ENCODE results near the gene MRPL41.
"Not testable (repeated sequence)": the region's sequence is repeated elsewhere in the genome, so short reads cannot be mapped to it uniquely, and the experiment has no call there.

MRPL41 gene

DNA sequence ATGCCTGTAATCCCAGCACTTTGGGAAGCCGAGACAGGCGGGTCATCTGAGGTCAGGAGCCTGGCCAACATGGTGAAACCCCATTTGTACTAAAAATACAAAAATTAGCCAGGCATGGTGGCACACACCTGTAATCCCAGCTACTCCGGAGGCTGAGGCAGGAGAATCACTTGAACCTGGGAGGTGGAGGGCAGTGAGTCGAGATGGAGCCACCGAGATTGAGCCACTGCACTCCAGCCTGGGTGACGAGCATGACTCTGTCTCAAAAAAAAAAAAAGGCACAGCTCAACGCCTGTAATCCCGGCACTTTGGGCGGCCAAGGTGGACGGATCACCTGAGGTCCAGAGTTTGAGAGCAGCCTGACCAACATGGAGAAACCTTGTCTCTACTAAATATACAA is 2.0 kb downstream of the MRPL41 start:
- H3K4me3 ChIP-seq; H3K27me3 ChIP-seq (ENCODE audit: low read depth); DNase-seq (ENCODE audit: low spot score in 2 of 2); H3K9me3 ChIP-seq; in situ Hi-C loops (cut with MboI; ENCODE audit: low sequenced_read_pairs); H3K4me1 ChIP-seq: not testable (repeated sequence)
- peaks cover 45% of the 10 kb centered on the region for H3K36me3 ChIP-seq (replicated peaks)

DNA sequence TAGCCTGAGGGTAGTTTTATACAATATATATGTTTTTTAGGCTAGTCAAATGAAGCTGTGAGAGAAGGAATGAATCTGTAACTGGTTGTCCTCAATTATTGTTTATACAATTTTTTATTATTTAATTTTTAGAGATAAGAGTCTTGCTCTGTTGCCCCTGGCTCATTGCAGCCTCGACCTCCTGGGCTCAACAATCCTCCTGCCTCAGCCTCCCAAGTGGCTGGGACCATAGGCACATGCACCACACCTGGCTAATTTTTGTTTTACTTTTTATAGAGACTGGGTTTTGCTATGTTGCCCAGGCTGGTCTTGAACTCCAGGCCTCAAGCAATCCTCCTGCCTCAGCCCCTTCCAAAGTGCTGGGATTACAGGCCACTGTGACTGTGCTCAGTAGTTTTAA is 2.7 kb downstream of the MRPL41 start:
- in situ Hi-C loops (cut with MboI; ENCODE audit: low sequenced_read_pairs): no loop called here
- H3K27me3 ChIP-seq (ENCODE audit: low read depth): no peaks in the 10 kb centered on the region
- no peak overlapping the region for H3K4me3 ChIP-seq
- no peak for DNase-seq (ENCODE audit: low spot score in 2 of 2)
- H3K9me3 ChIP-seq: no peaks in the 10 kb centered on the region
- H3K4me1 ChIP-seq: peaks cover 4% of the 10 kb centered on the region
- H3K36me3 ChIP-seq (replicated peaks): peaks cover 45% of the 10 kb centered on the region

DNA sequence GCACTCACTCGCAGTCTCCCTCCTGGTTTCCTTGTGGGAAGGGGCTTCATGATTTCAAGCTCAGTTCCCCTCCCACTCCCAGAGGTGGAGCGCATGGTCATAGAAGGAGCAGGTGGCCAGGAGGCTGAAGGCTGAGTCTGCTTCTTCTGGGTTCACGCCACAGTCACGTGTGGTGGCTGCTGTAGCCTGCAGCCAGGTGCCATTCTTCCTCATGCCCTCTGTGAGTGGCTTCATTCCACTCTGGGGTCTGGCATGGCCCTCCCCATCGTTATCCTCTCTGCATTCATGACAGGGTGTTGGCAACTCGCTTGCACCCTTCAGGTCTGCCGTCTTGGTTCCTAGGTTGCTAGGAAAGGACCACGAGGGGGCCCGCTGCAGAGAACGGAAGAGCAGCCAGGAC is 3.5 kb downstream of the MRPL41 start:
- H3K27me3 ChIP-seq (ENCODE audit: low read depth): no peaks in the 10 kb centered on the region
- no peaks in the 10 kb centered on the region for H3K9me3 ChIP-seq
- in situ Hi-C loops (cut with MboI; ENCODE audit: low sequenced_read_pairs): no loop called here
- no peak overlapping the region for H3K4me3 ChIP-seq
- DNase-seq (ENCODE audit: low spot score in 2 of 2): no peak
- peaks cover 50% of the 10 kb centered on the region for H3K36me3 ChIP-seq (replicated peaks)
- H3K4me1 ChIP-seq: peaks cover 4% of the 10 kb centered on the region

DNA sequence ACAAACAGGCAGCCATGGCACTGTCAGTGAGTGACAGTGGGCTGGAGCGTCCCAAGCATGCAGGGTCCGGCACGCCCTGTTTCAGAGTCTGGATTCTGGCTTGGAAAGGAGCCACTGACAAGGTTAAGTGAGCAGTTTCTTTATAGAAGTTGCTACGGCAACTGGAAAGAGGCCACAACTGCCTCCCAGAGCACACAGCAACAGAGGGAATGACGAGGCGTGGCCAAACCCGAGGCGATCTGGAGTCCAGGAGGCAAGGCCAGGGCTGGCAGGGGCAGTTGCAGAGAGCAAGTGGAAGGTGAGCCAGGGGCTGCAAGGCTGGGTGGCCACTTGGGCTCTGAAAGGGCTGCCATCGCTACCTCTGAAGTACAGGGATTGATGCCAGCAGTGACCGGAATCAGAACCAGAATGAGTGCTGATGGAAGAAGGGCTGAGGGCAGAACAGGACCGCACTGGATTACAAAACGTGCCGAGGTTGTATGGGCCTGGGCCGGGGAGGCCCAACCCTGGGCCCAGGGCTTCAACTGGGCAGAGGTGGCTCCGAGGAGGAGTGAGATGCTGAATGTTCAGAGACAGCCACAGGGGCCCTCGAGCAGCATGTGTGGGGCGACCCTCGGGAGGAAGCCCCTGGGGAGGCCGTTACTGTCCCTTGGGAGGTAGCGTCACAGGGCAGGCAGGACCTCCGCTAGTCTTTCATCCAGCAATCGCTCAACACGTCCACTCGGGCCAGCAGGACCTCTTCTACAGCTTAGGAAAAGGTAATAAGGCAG is 4.6 kb downstream of the MRPL41 start:
- DNase-seq (ENCODE audit: low spot score in 2 of 2): no peak
- H3K4me1 ChIP-seq: peaks cover 4% of the 10 kb centered on the region
- H3K4me3 ChIP-seq: no peak overlapping the region
- in situ Hi-C loops (cut with MboI; ENCODE audit: low sequenced_read_pairs): no loop called here
- peaks cover 55% of the 10 kb centered on the region for H3K36me3 ChIP-seq (replicated peaks)
- no peaks in the 10 kb centered on the region for H3K27me3 ChIP-seq (ENCODE audit: low read depth)
- H3K9me3 ChIP-seq: no peaks in the 10 kb centered on the region

DNA sequence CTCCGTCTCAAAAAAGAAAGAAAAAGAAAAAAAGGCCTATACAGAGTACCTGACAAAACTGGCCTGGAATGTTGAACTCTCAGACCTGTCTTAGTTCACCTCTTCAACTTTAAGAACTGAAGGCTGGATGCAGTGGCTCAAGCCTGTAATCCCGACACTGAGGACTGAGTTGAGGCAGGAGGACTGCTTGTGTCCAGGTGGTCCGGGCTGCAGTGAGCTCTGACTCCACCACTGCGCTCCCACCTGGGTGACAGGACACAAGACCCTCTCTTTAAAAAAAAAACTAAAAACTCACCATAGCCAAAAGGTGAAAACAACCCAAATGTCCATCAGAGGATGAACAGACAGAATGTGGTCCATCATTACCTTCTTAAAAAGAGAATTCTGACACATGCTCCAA is 6.4 kb downstream of the MRPL41 start:
- Histone ChIP-seq H3K9me3 (no peaks in the 10 kb centered on the region), H3K36me3 (replicated peaks) (peaks cover 68% of the 10 kb centered on the region), H3K27me3 (ENCODE audit: low read depth) (no peaks in the 10 kb centered on the region), H3K4me3 (no peak overlapping the region), H3K4me1 (no peaks in the 10 kb centered on the region)
- in situ Hi-C loops (cut with MboI; ENCODE audit: low sequenced_read_pairs): no loop called here
- no peak for DNase-seq (ENCODE audit: low spot score in 2 of 2)

DNA sequence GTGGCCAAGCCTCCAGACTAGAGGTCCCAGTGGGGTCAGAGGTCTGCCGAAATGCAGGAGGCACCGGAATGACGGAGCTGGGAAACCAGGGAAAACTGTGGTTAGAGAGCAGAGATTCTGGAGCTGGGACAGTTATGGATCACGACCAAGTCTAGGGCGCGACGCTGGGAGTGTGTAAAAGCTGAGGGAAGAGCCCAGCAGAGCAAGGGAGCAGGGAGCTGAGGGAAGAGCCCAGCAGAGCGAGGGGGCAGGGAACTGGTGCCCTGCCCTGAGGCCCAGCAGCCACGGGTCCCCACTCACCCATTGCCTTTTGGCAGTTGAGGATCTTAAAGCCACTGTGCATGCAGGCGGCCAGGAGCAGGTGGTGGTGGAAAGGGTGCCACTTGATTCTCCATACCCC is 12.5 kb downstream of the MRPL41 start:
- H3K9me3 ChIP-seq: no peaks in the 10 kb centered on the region
- in situ Hi-C loops (cut with MboI; ENCODE audit: low sequenced_read_pairs): no loop called here
- no peak for DNase-seq (ENCODE audit: low spot score in 2 of 2)
- H3K4me1 ChIP-seq: no peaks in the 10 kb centered on the region
- peaks cover 38% of the 10 kb centered on the region for H3K36me3 ChIP-seq (replicated peaks)
- no peaks in the 10 kb centered on the region for H3K27me3 ChIP-seq (ENCODE audit: low read depth)
- H3K4me3 ChIP-seq: no peak overlapping the region

DNA sequence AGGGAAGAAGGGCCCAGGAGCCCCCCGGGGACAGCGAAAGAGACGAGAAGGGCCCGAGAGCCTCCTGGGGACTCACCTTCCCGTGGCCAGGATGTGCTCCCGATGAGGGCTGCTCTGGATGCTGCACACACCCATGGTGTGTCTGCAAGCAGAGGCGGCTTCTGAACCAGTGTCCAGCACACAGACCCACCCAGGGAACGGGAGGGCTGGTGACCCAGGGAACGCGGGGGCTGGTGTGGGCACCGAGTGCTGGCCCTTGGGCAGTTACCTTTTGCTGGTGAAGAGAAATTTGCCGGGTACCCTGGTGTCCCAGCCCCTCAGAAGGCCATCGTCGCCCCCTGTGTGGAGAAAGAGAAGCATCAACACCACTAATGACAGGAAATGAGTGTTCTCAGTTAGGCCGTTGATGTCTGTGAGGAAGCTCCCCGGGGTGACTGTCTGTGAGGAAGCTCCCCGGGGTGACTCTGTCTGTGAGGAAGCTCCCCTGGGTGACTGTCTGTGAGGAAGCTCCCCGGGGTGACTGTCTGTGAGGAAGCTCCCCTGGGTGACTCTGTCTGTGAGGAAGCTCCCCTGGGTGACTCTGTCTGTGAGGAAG is 13.2 kb downstream of the MRPL41 start:
- Histone ChIP-seq H3K36me3 (replicated peaks) (peaks cover 36% of the 10 kb centered on the region), H3K4me1 (no peaks in the 10 kb centered on the region)

DNA sequence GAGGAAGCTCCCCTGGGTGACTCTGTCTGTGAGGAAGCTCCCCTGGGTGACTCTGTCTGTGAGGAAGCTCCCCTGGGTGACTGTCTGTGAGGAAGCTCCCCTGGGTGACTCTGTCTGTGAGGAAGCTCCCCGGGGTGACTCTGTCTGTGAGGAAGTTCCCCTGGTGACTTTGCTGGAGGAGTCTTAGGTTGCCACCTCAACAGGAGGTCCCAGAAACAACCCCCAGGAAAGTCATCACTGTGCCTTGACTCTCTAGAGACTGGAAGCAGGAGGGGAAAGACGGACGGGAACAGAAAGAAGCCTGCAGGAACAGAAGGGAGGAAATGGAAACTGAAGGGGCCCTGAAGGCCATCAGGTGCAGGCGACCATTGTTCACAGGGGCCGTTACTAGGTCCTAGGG is 16.8 kb downstream of the MRPL41 start:
- H3K4me1 ChIP-seq; H3K27me3 ChIP-seq (ENCODE audit: low read depth); H3K4me3 ChIP-seq; in situ Hi-C loops (cut with MboI; ENCODE audit: low sequenced_read_pairs); DNase-seq (ENCODE audit: low spot score in 2 of 2); H3K9me3 ChIP-seq: not testable (repeated sequence)
- peaks cover 39% of the 10 kb centered on the region for H3K36me3 ChIP-seq (replicated peaks)

More for the DNA sequence above, 13.2 kb downstream of the MRPL41 start:
- in situ Hi-C loops (cut with MboI; ENCODE audit: low sequenced_read_pairs): no loop called here
- Histone ChIP-seq H3K4me3 (no peak overlapping the region), H3K9me3 (no peaks in the 10 kb centered on the region), H3K27me3 (ENCODE audit: low read depth) (no peaks in the 10 kb centered on the region)
- DNase-seq (ENCODE audit: low spot score in 2 of 2): no peak

DNA sequence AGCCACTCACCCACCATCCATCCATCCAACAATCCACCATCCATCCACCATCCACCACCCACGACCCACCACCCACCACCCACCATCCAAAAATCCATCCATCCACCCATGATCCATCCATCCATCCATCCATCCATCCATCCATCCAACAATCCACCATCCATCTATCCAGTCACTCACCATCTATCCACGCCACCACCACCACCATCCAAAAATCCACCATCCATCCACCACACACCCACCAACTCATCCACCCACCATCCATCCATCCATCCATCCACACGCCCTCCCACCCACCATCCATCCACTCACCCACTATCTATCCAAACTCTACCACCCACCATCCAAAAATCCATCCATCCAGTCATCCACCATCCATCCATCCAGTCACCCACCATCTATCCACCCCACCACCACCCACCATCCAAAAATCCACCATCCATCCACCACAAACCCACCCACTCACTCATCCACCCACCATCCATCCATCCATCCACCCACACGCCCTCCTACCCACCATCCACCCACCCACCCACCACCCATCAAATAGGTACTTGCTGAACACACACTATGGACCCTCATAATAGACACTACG is 18.0 kb downstream of the MRPL41 start:
- Histone ChIP-seq H3K9me3 (no peaks in the 10 kb centered on the region), H3K4me1 (no peaks in the 10 kb centered on the region), H3K4me3 (no peak overlapping the region), H3K27me3 (ENCODE audit: low read depth) (no peaks in the 10 kb centered on the region), H3K36me3 (replicated peaks) (peaks cover 37% of the 10 kb centered on the region)
- DNase-seq (ENCODE audit: low spot score in 2 of 2): no peak
- in situ Hi-C loops (cut with MboI; ENCODE audit: low sequenced_read_pairs): no loop called here

DNA sequence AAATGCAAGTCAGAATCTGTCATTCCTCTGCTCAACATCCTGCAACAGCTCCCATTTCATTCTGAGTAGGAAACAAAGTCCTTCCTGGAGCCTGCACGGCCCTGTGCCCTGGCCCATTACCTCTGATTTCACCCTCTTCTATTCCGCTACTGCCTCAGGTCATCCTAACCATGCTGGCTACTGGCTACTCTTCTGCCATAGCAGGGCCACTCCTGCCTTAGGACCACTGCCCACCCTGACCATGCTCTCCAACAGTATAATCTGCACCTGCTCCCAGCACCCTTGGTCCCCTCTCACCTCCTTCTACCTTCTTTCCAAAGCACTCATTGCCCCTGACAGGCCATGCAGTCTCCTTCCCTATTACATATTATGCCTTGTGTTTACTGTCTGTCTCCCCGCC is 18.9 kb downstream of the MRPL41 start:
- no peak for DNase-seq (ENCODE audit: low spot score in 2 of 2)

DNA sequence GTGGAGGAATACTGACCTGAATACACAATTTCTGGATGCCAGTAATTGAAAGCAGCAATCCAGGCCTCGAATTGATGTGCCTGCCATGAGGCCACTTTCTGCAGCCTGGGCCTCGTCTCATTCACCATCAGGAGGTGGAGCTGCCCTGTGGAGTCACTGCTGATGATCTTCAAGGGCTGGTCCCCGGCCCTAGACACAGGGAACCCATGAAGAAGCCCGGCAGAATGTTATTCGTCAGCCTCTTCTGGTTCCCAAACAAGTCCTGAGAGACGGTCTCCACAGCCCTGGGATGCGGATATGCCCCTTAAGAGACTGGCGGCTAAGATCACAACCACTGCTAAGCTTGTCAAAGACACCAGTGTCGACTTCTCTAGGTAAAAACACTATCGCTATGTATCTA is 22.5 kb downstream of the MRPL41 start:
- DNase-seq (ENCODE audit: low spot score in 2 of 2): no peak
- Histone ChIP-seq H3K27me3 (ENCODE audit: low read depth) (no peaks in the 10 kb centered on the region), H3K36me3 (replicated peaks) (peaks cover 65% of the 10 kb centered on the region), H3K4me1 (peaks cover 7% of the 10 kb centered on the region; the same call in 1 of the 2 replicates), H3K4me3 (no peak overlapping the region), H3K9me3 (no peaks in the 10 kb centered on the region)
- in situ Hi-C loops (cut with MboI; ENCODE audit: low sequenced_read_pairs): no loop called here

More for the DNA sequence above, 18.9 kb downstream of the MRPL41 start:
- in situ Hi-C loops (cut with MboI; ENCODE audit: low sequenced_read_pairs): no loop called here
- Histone ChIP-seq H3K4me1 (no peaks in the 10 kb centered on the region), H3K9me3 (no peaks in the 10 kb centered on the region), H3K27me3 (ENCODE audit: low read depth) (no peaks in the 10 kb centered on the region), H3K4me3 (no peak overlapping the region), H3K36me3 (replicated peaks) (peaks cover 44% of the 10 kb centered on the region)

DNA sequence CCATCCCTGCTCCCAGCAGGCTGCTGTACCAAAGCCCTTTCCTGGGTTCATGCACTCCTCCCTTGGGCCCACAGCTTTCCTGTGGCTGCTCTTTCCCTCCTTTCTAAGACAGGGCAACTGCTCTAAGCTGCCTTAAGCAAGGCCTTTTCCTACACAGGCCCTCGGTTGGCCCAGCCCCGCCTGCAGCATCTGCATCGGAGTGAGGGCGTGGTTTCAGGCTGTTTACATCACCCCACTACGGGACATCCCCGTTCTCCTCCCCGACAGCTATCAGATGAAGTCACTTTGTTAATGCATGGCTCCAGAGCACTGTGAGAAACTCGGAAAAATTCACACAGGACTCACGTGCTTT is 23.7 kb downstream of the MRPL41 start:
- no peak overlapping the region for H3K4me3 ChIP-seq
- DNase-seq (ENCODE audit: low spot score in 2 of 2): no peak
- H3K36me3 ChIP-seq (replicated peaks): peaks cover 69% of the 10 kb centered on the region
- peaks cover 7% of the 10 kb centered on the region; the same call in 1 of the 2 replicates for H3K4me1 ChIP-seq
- in situ Hi-C loops (cut with MboI; ENCODE audit: low sequenced_read_pairs): no loop called here
- H3K9me3 ChIP-seq: no peaks in the 10 kb centered on the region
- no peaks in the 10 kb centered on the region for H3K27me3 ChIP-seq (ENCODE audit: low read depth)

DNA sequence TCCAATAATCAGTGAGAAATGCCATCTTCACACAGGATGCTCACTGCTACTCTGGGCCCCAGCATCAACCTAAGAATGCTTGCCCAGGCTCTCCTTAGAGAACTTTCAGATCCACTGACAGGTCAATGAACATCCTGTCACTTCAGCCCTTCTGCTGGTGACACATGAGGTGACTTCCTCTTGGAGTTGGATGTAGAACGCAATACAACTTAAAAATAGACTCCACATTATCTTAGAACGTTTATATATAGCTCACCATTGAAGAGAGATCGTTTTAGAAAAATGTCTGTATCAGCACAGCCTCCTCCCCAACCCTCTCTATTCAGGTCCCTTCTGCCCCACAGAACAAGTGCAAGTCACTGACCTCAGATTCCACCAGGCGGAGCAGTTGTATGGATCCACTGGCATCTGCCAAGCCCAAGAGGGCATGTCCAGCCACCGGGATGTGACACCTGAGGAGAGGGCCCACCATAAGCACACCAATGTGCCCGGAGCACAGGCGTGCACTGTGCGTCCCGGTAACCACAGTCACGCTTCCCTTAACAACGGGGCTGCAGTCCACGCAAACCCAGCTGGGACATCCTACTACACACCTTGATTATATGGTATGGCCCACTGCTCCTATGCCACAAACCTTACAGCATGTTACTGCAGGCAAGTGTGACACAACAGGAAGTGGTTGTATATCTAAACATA is 24.2 kb downstream of the MRPL41 start:
- Histone ChIP-seq H3K9me3 (no peaks in the 10 kb centered on the region), H3K36me3 (replicated peaks) (peaks cover 69% of the 10 kb centered on the region), H3K4me3 (no peak overlapping the region), H3K4me1 (peaks cover 7% of the 10 kb centered on the region; the same call in 1 of the 2 replicates), H3K27me3 (ENCODE audit: low read depth) (no peaks in the 10 kb centered on the region)
- in situ Hi-C loops (cut with MboI; ENCODE audit: low sequenced_read_pairs): no loop called here
- no peak for DNase-seq (ENCODE audit: low spot score in 2 of 2)
